Osteocyte (in vitro differentiated cells): ENCODE data around the gene RASAL1. TPM values are rescaled to one million over a fixed set of nuclear protein-coding genes. Genes with fewer than 3 reads are reported as not detected.
"Not testable (repeated sequence)": the region's sequence is repeated elsewhere in the genome, so short reads cannot be mapped to it uniquely, and the experiment has no call there.

ENCODE experiments used
- DNase-seq: peaks from one replicate; pipeline ENCODE4 v3.0.0; 2021; ENCODE audit warnings: mixed read lengths; ENCODE audit not compliant: unreplicated experiment; ENCODE audit errors: extremely low spot score
- H3K27ac Mint-ChIP-seq: one replicate; pipeline ENCODE4 v1.8.0; 2021; ENCODE audit warnings: mild to moderate bottlenecking, mixed read lengths; ENCODE audit not compliant: unreplicated experiment
- H3K27me3 Mint-ChIP-seq: one replicate; pipeline ENCODE4 v1.8.0; 2021; ENCODE audit warnings: mixed read lengths; ENCODE audit not compliant: unreplicated experiment
- H3K36me3 Mint-ChIP-seq: one replicate; pipeline ENCODE4 v1.8.0; 2021; ENCODE audit warnings: mixed read lengths; ENCODE audit not compliant: unreplicated experiment
- H3K4me1 Mint-ChIP-seq: one replicate; pipeline ENCODE4 v1.8.0; 2021; ENCODE audit warnings: mixed read lengths; ENCODE audit not compliant: unreplicated experiment
- H3K4me3 Mint-ChIP-seq: one replicate; pipeline ENCODE4 v1.8.0; 2021; ENCODE audit warnings: mild to moderate bottlenecking, moderate library complexity, mixed read lengths; ENCODE audit not compliant: unreplicated experiment
- H3K9me3 Mint-ChIP-seq: one replicate; pipeline ENCODE4 v1.8.0; 2021; ENCODE audit warnings: mixed read lengths; ENCODE audit not compliant: unreplicated experiment
- CTCF ChIP-seq: fragments of 200-600 bp; sonication (generic); IDR thresholded peaks from 2 replicates; pipeline ENCODE4 v1.5.0; 2021; ENCODE audit warnings: antibody characterized with exemption, mild to moderate bottlenecking, moderate library complexity
- total RNA-seq: library from RNA; stranded (reverse); gene quantifications from 2 replicates; pipeline ENCODE4 v1.2.1, GENCODE V29; 2021

RASAL1 gene
- total RNA-seq, 1 donor from 2014 or later: not detected

GRCh38 chr12:113120670-113121370, 14.7 kb downstream of the RASAL1 start:
- no peaks in the 10 kb centered on the region for H3K36me3 Mint-ChIP-seq
- no peak for DNase-seq
- peaks cover 10% of the 10 kb centered on the region for H3K9me3 Mint-ChIP-seq
- no peak overlapping the region for H3K4me3 Mint-ChIP-seq
- no peaks in the 10 kb centered on the region for H3K4me1 Mint-ChIP-seq
- H3K27me3 Mint-ChIP-seq: peaks cover 32% of the 10 kb centered on the region
- no peak for TF ChIP-seq CTCF
- no peak overlapping the region for H3K27ac Mint-ChIP-seq

GRCh38 chr12:113119980-113120669, 15.4 kb downstream of the RASAL1 start:
- no peaks in the 10 kb centered on the region for H3K4me1 Mint-ChIP-seq
- no peak overlapping the region for H3K27ac Mint-ChIP-seq
- H3K27me3 Mint-ChIP-seq: peaks cover 28% of the 10 kb centered on the region
- peaks cover 10% of the 10 kb centered on the region for H3K9me3 Mint-ChIP-seq
- H3K4me3 Mint-ChIP-seq: no peak overlapping the region
- no peak for DNase-seq
- H3K36me3 Mint-ChIP-seq: no peaks in the 10 kb centered on the region
- TF ChIP-seq CTCF: no peak

- H3K4me3 Mint-ChIP-seq: no peak overlapping the region
- H3K4me1 Mint-ChIP-seq: no peaks in the 10 kb centered on the region
- H3K36me3 Mint-ChIP-seq: no peaks in the 10 kb centered on the region
- no peak overlapping the region for H3K27ac Mint-ChIP-seq
- peaks cover 27% of the 10 kb centered on the region for H3K27me3 Mint-ChIP-seq
- H3K9me3 Mint-ChIP-seq: peaks cover 6% of the 10 kb centered on the region
- no peak for TF ChIP-seq CTCF
- DNase-seq: no peak
These were observed 17.4 kb downstream of the RASAL1 start for GRCh38 chr12:113118142-113118541.

GRCh38 chr12:113117684-113118083, 17.9 kb downstream of the RASAL1 start:
- H3K4me1 Mint-ChIP-seq, H3K27ac Mint-ChIP-seq, DNase-seq, H3K9me3 Mint-ChIP-seq, H3K4me3 Mint-ChIP-seq, H3K36me3 Mint-ChIP-seq: not testable (repeated sequence)
- H3K27me3 Mint-ChIP-seq: peaks cover 27% of the 10 kb centered on the region

- Mint-ChIP-seq H3K27ac (no peak overlapping the region), H3K9me3 (no peaks in the 10 kb centered on the region), H3K27me3 (peaks cover 26% of the 10 kb centered on the region), H3K4me3 (no peak overlapping the region), H3K4me1 (no peaks in the 10 kb centered on the region), H3K36me3 (no peaks in the 10 kb centered on the region)
- no peak for TF ChIP-seq CTCF
- DNase-seq: no peak
These were observed 18.7 kb downstream of the RASAL1 start for GRCh38 chr12:113116875-113117274.
